Heart right ventricle (tissue), 16 donors: ENCODE results near the gene ZNF683. TPM values are rescaled to one million over a fixed set of nuclear protein-coding genes. Genes with fewer than 3 reads are reported as not detected.
A peak's percentile ranks its signal among the peaks of the same experiment; 100 is the strongest.

Source experiments
- ATAC-seq, 8 donors: fragments of 200-7000 bp; cut with Tn5 transposase; one replicate each; pipeline ENCODE4 v1.9.1; 2020; ENCODE audit warnings: mild to moderate bottlenecking in 8 of 8, moderate library complexity in 8 of 8, moderate number of reproducible peaks in 1 of 8
- DNase-seq, 2 donors: peaks; one replicate each; pipeline ENCODE4 v3.0.0-alpha.2; 2020
- H3K27ac ChIP-seq, 10 donors: fragments of 200-600 bp; sonication (generic) in 2 of 10; one replicate each; pipeline versions ENCODE4 v1.5.0 to v1.8.0; 2020 to 2022; ENCODE audit warnings: mild to moderate bottlenecking in 3 of 10
- H3K27me3 ChIP-seq, 7 donors: fragments of 200-600 bp; one replicate each; pipeline ENCODE4 v1.8.0; 2021 to 2022; ENCODE audit warnings: mild to moderate bottlenecking in 2 of 7
- H3K36me3 ChIP-seq, 9 donors: fragments of 200-600 bp; sonication (generic) in 1 of 9; one replicate each; pipeline versions ENCODE4 v1.5.0 to v1.8.0; 2020 to 2022; ENCODE audit warnings: mild to moderate bottlenecking in 2 of 9
- H3K4me1 ChIP-seq, 9 donors: fragments of 200-600 bp; sonication (generic) in 1 of 9; one replicate each; pipeline versions ENCODE4 v1.5.0 to v1.8.0; 2020 to 2022; ENCODE audit warnings: mild to moderate bottlenecking in 4 of 9
- H3K4me3 ChIP-seq, 10 donors: fragments of 200-600 bp; sonication (generic) in 2 of 10; one replicate each; pipeline versions ENCODE4 v1.5.0 to v1.8.0; 2020 to 2022; ENCODE audit warnings: mild to moderate bottlenecking in 7 of 10, moderate library complexity in 2 of 10
- H3K9me3 ChIP-seq, 11 donors: fragments of 200-600 bp in 10 of 11; sonication (generic) in 2 of 11; one replicate each; pipeline versions ENCODE4 v1.5.0 to v1.8.0; 2013 to 2022; ENCODE audit warnings: mild to moderate bottlenecking in 2 of 11, control low read depth in 1 of 11, moderate library complexity in 1 of 11
- WGBS, 2 donors: extraction: QIAGEN DNeasy Blood & Tissue Kit; methylation state at CpG; one replicate each; pipeline ENCODE4 v1.1.7; 2013; ENCODE audit warnings: inconsistent platforms in 1 of 2; 5-methylcytosine and 5-hydroxymethylcytosine counted together
- intact Hi-C, 10 donors: fragments of 100-400 bp; cut with DNase I; formaldehyde crosslinking; loops; one replicate each; pipeline versions ENCODE4 v1.11.1 to v1.14.2; 2022
- polyA plus RNA-seq, 2 donors: library from polyadenylated mRNA; stranded (reverse); fragments of 200-250 nt; gene quantifications; one replicate each; pipeline ENCODE4 v1.2.3, GENCODE V29; 2013
- total RNA-seq, 10 donors: library from RNA; stranded (reverse); fragmentation: NEBNext Ultra II Directional in 3 of 10; extraction: Animal tissue kit (Norgen Biotek cat#: 25700) in 3 of 10; gene quantifications; one replicate each; pipeline versions ENCODE4 v1.2.1 to v1.2.4, GENCODE V29; 2021 to 2023
- TF ChIP-seq, protein P1 (sequence below), 9 donors: fragments of 200-600 bp; sonication (generic) in 2 of 9; IDR thresholded peaks; one replicate each; pipeline versions ENCODE4 v1.5.0 to v1.8.0; 2021 to 2022; ENCODE audit warnings: antibody characterized with exemption in 9 of 9, mild to moderate bottlenecking in 5 of 9, moderate library complexity in 1 of 9
- donor health status: Arrhythmogenic right ventricular cardiomyopathy.
- donor health status: ischemic (EF 13 %, LVEDD 7.1; RV severe dilation, severe dysfunction).
- donor health status: healthy with polysubstance abuse.
- donor health status: DM: no; HTN: yes; CAD: no.
- donor health status: DM: no; HTN: no; CAD: no.
- donor health status: ischemic (EF 25% LVEDD 6.9; RV normal size, moderate dysfunction).
- donor health status: ischemic (EF 25% LVEDD 5.7; RV mildly dilated, moderate dysfunction).
- donor health status: healthy.
- donor health status: DM: yes; HTN: yes; CAD: no.
- donor health status: Ischemic cardiomyopathy.
- donor health status: ischemic (EF 35%, LVEDD 5.7; RV mildly dilated, moderate dysfunction).
- donor health status: nonischemic (EF 11% LVEDD 7.7; RV severe dilation, severe dysfunction).
- donor health status: DM: yes; HTN: yes; CAD: no.
- donor health status: PGD.
- donor health status: ischemic (EF 29% LVEDD 5.4; RV normal size, mild dysfunction).
- donor health status: nonischemic (EF 23%, LVEDD 6.1; RV moderate dilation, normal function).

The ZNF683 gene
- total and polyA plus RNA-seq, 12 donors: 0.04 to 1.3 (median 0.15) TPM; not detected in 9

DNA sequence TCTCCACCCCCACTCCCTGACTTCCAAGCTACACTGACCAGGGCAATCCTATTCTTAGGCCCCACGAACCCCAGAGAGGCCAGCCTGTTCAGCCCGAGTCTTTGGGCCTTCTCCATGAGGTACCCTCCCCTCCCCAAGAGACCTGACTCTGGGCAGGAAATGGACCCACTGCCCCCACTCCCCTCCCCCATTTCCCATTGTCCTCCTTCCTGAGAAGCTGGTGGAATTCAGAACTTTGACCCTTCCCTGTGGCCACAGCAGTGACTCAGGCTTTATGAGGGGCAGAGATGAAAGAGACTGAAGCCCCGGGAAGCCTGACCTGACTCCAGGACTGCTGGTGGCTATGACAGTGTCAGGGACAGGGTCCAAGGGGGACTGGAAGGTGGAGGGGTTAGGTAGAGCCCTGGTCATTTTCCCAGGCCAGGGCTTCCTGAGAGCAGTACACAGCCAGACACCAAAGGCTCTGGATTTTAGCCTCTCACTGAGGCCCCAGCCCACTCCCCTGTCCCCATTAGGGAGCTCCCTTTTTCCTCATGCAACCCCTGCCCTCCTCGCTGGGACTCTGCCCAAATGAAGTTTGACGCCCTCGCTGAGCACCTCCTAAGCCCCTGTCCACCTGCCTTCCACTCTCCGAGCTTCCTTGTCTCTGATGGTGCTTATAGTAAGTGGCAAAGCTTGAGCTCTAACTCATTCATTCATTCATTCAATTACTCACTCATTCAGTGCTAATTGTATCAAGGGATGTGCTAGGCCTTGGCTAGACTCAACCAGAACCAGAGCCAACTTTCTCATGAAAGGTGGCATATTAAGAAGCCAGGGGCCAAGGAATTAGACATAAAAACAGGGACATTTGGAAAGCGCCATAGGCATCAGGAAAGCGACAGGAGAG lies 21.6 kb downstream of the ZNF683 start:
- Histone ChIP-seq H3K9me3 (no peaks in the 10 kb centered on the region), H3K4me3 (no peak overlapping the region), H3K27me3 (peaks cover 0 to 21% (median 17%) of the 10 kb centered on the region in 7 donors), H3K36me3 (no peaks in the 10 kb centered on the region), H3K27ac (no peak overlapping the region), H3K4me1 (peaks cover 0 to 10% (median 0%) of the 10 kb centered on the region in 9 donors)
- intact Hi-C loops: no loop called here
- DNase-seq (no peak), ATAC-seq (peak in 1 of 8 donors; percentile 14)
- WGBS, 2 donors: 69 to 79% methylated on average over 9 of the region's 9 CpGs
- TF ChIP-seq, protein P1, sequence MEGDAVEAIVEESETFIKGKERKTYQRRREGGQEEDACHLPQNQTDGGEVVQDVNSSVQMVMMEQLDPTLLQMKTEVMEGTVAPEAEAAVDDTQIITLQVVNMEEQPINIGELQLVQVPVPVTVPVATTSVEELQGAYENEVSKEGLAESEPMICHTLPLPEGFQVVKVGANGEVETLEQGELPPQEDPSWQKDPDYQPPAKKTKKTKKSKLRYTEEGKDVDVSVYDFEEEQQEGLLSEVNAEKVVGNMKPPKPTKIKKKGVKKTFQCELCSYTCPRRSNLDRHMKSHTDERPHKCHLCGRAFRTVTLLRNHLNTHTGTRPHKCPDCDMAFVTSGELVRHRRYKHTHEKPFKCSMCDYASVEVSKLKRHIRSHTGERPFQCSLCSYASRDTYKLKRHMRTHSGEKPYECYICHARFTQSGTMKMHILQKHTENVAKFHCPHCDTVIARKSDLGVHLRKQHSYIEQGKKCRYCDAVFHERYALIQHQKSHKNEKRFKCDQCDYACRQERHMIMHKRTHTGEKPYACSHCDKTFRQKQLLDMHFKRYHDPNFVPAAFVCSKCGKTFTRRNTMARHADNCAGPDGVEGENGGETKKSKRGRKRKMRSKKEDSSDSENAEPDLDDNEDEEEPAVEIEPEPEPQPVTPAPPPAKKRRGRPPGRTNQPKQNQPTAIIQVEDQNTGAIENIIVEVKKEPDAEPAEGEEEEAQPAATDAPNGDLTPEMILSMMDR (IDR thresholded peaks at IDR 0.05): no peak

DNA sequence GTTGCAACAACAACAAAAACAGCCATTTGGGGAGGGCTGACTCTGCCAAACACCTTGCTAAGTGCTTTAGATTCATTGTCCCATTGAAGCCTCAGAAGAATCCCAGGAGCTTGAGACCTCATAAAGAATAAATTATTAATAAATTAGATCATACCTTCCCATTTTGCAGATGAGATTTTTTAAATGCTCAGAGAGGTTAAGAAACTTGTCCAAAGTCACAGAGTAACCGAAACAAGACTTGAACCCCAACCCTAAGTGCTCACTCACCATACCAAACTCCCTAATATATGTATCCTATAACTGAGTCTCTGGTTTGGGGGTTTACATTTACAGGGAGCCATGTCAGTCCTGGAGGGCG lies 22.2 kb downstream of the ZNF683 start:
- 83 to 85% methylated on average over 2 of the region's 2 CpGs for WGBS, 2 donors
- H3K27me3 ChIP-seq: peaks cover 0 to 15% (median 12%) of the 10 kb centered on the region in 7 donors
- intact Hi-C loops: no loop called here

DNA sequence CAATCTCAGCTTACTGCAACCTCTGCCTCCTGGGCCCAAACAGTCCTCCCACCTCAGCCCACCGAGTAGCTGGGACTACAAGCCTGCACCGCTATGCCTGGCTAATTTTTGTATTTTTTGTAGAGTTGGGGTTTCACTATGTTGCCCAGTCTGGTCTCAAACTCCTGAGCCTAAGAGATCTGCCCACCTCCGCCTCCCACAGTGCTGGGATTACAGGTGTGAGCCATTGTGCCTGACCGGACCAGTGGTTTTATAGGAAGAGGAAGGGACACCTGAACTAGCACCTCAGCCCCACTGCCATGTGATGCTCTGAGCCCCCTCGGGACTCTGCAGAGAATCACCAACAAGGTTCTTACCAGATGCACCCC lies 22.7 kb downstream of the ZNF683 start:
- WGBS, 2 donors: 79 to 84% methylated on average over 5 of the region's 5 CpGs
- ATAC-seq: no peak
- Histone ChIP-seq H3K36me3 (no peaks in the 10 kb centered on the region), H3K27ac (no peak overlapping the region), H3K4me3 (no peak overlapping the region), H3K4me1 (peaks cover 0 to 10% (median 0%) of the 10 kb centered on the region in 9 donors), H3K9me3 (no peaks in the 10 kb centered on the region), H3K27me3 (peaks cover 0 to 11% (median 7%) of the 10 kb centered on the region in 7 donors)
- no peak for DNase-seq
- TF ChIP-seq, protein P1 (IDR thresholded peaks at IDR 0.05): no peak
- intact Hi-C loops: no loop called here

More for the DNA sequence above, 22.2 kb downstream of the ZNF683 start:
- no peak for DNase-seq
- peaks cover 0 to 10% (median 0%) of the 10 kb centered on the region in 9 donors for H3K4me1 ChIP-seq
- TF ChIP-seq, protein P1 (IDR thresholded peaks at IDR 0.05): no peak
- H3K36me3 ChIP-seq: no peaks in the 10 kb centered on the region
- H3K9me3 ChIP-seq: no peaks in the 10 kb centered on the region
- no peak overlapping the region for H3K27ac ChIP-seq
- no peak overlapping the region for H3K4me3 ChIP-seq
- no peak for ATAC-seq

DNA sequence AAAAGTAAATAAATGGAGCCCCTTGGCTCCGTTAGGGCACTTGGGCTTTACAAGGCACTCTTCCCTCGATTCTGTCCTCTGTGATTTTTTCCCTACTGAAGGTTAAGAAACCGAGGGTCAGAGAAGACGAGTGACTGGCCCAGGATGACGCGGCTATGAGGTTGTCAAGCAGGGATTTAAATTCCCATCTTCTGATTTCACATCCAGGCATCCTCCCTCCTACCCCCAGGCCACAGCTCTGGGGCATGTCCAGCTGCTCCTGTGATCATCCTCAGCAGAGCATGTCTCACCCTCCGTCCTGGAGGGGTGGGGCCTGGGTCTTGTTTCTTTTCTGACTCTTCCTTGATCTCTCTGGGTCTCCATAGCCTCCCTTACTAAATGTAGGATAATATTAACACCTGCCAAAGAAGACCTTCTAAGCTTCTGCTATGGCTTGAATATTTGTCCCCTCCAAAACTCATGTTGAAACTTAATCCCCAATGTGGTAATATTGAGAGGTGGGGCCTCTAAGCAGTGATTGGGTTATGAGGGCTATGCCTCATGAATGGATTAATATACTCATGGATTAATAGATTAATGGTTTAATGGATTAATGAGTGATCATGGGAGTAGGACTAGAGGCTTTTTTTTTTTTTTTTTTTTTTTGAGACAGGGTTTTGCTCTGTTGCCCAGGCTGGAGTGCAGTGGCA lies 23.2 kb downstream of the ZNF683 start:
- TF ChIP-seq, protein P1 (IDR thresholded peaks at IDR 0.05): no peak
- Histone ChIP-seq H3K4me3 (no peak overlapping the region), H3K9me3 (no peaks in the 10 kb centered on the region), H3K36me3 (no peaks in the 10 kb centered on the region), H3K27ac (no peak overlapping the region), H3K4me1 (peaks cover 0 to 10% (median 0%) of the 10 kb centered on the region in 9 donors), H3K27me3 (peaks cover 0 to 7% (median 5%) of the 10 kb centered on the region in 7 donors)
- 79 to 82% methylated on average over 7 of the region's 7 CpGs for WGBS, 2 donors
- no peak for ATAC-seq
- DNase-seq: no peak
- intact Hi-C loops: no loop called here
